GM12878 (cell line): ENCODE measurements around the gene DDX5.

Experiments used
- IKZF2 ChIP-seq, 2 experiments: fragments of 450-650 bp; IDR thresholded peaks; 2 replicates each; pipeline ENCODE4 v1.6.1; 2017; ENCODE audit warnings: mild to moderate bottlenecking in 2 of 2, moderate library complexity in 2 of 2
- IRF3 ChIP-seq: fragments of 450-650 bp; IDR thresholded peaks from 2 replicates; pipeline ENCODE4 v1.6.1; 2014; ENCODE audit warnings: mild to moderate bottlenecking
- JUND ChIP-seq: IDR thresholded peaks from 2 replicates; pipeline ENCODE4 v1.6.1; 2012; ENCODE audit warnings: low read depth, mild to moderate bottlenecking, low read length, improper control_type of control experiment, moderate library complexity
- NR2F1 ChIP-seq: fragments of 450-650 bp; conservative IDR thresholded peaks from 2 replicates; pipeline ENCODE4 v1.6.1; 2017; ENCODE audit warnings: mild to moderate bottlenecking
- POLR2A ChIP-seq: IDR thresholded peaks from 2 replicates; pipeline ENCODE4 v1.6.1; 2011; ENCODE audit warnings: low read depth, mild to moderate bottlenecking, low read length
- POLR2AphosphoS5 ChIP-seq: IDR thresholded peaks from 2 replicates; pipeline ENCODE4 v1.6.1; 2011; ENCODE audit warnings: mild to moderate bottlenecking, low read length, inconsistent platforms
- RBBP5 ChIP-seq: fragments of 200-600 bp; sonication (generic); conservative IDR thresholded peaks from 2 replicates; pipeline ENCODE4 v1.6.1; 2016
- REST ChIP-seq: IDR thresholded peaks from 2 replicates; pipeline ENCODE4 v1.6.1; 2012; ENCODE audit warnings: mild to moderate bottlenecking, low read depth, low read length
- SMAD1 ChIP-seq: fragments of 450-650 bp; IDR thresholded peaks from 2 replicates; pipeline ENCODE4 v1.6.1; 2018; ENCODE audit warnings: mild to moderate bottlenecking, low read depth; ENCODE audit not compliant: partially characterized antibody
- TAF1 ChIP-seq: IDR thresholded peaks from 2 replicates; pipeline ENCODE4 v1.6.1; 2011; ENCODE audit warnings: mild to moderate bottlenecking, low read depth, low read length, borderline replicate concordance
- ZBTB33 ChIP-seq: fragments of 450-650 bp; IDR thresholded peaks from 2 replicates; pipeline ENCODE4 v1.6.1; 2017; ENCODE audit warnings: mild to moderate bottlenecking
- TF ChIP-seq, protein P1 (sequence below): fragments of 150-350 bp; IDR thresholded peaks from 2 replicates; pipeline ENCODE4 v1.6.1; 2016; ENCODE audit warnings: low read depth, low read length
- TF ChIP-seq, protein P2 (sequence below), 3 experiments: IDR thresholded peaks in 2 of 3; conservative IDR thresholded peaks in 1 of 3; 2 replicates each; pipeline ENCODE4 v1.5.1; 2011; ENCODE audit warnings: low read depth in 3 of 3, low read length in 3 of 3, mild to moderate bottlenecking in 3 of 3, control low read depth in 2 of 3, moderate library complexity in 2 of 3, inconsistent platforms in 1 of 3, mixed read lengths in 1 of 3; ENCODE audit not compliant: control insufficient read depth in 2 of 3, insufficient read depth in 1 of 3; ENCODE audit errors: extremely low read depth in 1 of 3

GRCh38 chr17:64544742-64545141 is 38.7 kb upstream of the DDX5 start:
- no peak for TF ChIP-seq JUND
- TF ChIP-seq, protein P1, sequence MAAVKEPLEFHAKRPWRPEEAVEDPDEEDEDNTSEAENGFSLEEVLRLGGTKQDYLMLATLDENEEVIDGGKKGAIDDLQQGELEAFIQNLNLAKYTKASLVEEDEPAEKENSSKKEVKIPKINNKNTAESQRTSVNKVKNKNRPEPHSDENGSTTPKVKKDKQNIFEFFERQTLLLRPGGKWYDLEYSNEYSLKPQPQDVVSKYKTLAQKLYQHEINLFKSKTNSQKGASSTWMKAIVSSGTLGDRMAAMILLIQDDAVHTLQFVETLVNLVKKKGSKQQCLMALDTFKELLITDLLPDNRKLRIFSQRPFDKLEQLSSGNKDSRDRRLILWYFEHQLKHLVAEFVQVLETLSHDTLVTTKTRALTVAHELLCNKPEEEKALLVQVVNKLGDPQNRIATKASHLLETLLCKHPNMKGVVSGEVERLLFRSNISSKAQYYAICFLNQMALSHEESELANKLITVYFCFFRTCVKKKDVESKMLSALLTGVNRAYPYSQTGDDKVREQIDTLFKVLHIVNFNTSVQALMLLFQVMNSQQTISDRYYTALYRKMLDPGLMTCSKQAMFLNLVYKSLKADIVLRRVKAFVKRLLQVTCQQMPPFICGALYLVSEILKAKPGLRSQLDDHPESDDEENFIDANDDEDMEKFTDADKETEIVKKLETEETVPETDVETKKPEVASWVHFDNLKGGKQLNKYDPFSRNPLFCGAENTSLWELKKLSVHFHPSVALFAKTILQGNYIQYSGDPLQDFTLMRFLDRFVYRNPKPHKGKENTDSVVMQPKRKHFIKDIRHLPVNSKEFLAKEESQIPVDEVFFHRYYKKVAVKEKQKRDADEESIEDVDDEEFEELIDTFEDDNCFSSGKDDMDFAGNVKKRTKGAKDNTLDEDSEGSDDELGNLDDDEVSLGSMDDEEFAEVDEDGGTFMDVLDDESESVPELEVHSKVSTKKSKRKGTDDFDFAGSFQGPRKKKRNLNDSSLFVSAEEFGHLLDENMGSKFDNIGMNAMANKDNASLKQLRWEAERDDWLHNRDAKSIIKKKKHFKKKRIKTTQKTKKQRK: no peak
- TF ChIP-seq POLR2A: no peak
- TF ChIP-seq SMAD1: no peak
- no peak for TF ChIP-seq RBBP5
- no peak for TF ChIP-seq ZBTB33
- TF ChIP-seq IRF3: no peak
- no peak for TF ChIP-seq IKZF2 (IDR thresholded peaks at IDR 0.05)
- TF ChIP-seq TAF1: no peak
- TF ChIP-seq, protein P2, sequence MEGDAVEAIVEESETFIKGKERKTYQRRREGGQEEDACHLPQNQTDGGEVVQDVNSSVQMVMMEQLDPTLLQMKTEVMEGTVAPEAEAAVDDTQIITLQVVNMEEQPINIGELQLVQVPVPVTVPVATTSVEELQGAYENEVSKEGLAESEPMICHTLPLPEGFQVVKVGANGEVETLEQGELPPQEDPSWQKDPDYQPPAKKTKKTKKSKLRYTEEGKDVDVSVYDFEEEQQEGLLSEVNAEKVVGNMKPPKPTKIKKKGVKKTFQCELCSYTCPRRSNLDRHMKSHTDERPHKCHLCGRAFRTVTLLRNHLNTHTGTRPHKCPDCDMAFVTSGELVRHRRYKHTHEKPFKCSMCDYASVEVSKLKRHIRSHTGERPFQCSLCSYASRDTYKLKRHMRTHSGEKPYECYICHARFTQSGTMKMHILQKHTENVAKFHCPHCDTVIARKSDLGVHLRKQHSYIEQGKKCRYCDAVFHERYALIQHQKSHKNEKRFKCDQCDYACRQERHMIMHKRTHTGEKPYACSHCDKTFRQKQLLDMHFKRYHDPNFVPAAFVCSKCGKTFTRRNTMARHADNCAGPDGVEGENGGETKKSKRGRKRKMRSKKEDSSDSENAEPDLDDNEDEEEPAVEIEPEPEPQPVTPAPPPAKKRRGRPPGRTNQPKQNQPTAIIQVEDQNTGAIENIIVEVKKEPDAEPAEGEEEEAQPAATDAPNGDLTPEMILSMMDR (IDR thresholded peaks at IDR 0.05 in 2 of 3, conservative IDR thresholded peaks at IDR 0.05 in 1 of 3; ENCODE audit: control insufficient read depth in 2 of 3, extremely low read depth in 1 of 3, insufficient read depth in 1 of 3, low read depth in 3 of 3, low read length in 3 of 3): no peak
- TF ChIP-seq NR2F1: no peak
- TF ChIP-seq POLR2AphosphoS5: no peak
- no peak for TF ChIP-seq REST
